ENCODE measurements around the gene KRT26. TPM values are rescaled to one million over a fixed set of nuclear protein-coding genes. Genes with fewer than 3 reads are reported as not detected.

Gene KRT26
- total RNA-seq, 4 donors from 2014 or later: not detected

GRCh38 chr17:40800381-40800780 lies 28.4 kb upstream of the KRT26 start:
- H3K27ac ChIP-seq: no peak overlapping the region
- no peaks in the 10 kb centered on the region for H3K9me3 ChIP-seq
- no peaks in the 10 kb centered on the region for H3K4me1 ChIP-seq
- no peak overlapping the region for H3K4me3 ChIP-seq
- intact Hi-C loops (cut with DNase I; ENCODE audit: low total_unique reads) (no loop called here), in situ Hi-C loops (cut with MboI; ENCODE audit: low sequenced_read_pairs in 4 of 4) (loop anchor here in 2 of 4 donors (10.0 to 25.0 kb wide), 2 partner anchors 862 to 864 kb away; no protein-coding TSS in a partner anchor)
- no peak for ATAC-seq
- H3K36me3 ChIP-seq: no peaks in the 10 kb centered on the region
- H3K27me3 ChIP-seq: peaks cover 10 to 30% (median 29%) of the 10 kb centered on the region in 3 donors
- DNase-seq: no peak
- TF ChIP-seq CTCF (IDR thresholded peaks at IDR 0.05 in 4 of 5, conservative IDR thresholded peaks at IDR 0.05 in 1 of 5): no peak
- TF ChIP-seq POLR2A (IDR thresholded peaks at IDR 0.05): no peak

- DNase-seq: no peak
- TF ChIP-seq POLR2A (IDR thresholded peaks at IDR 0.05): no peak
- no peak for TF ChIP-seq CTCF (IDR thresholded peaks at IDR 0.05 in 4 of 5, conservative IDR thresholded peaks at IDR 0.05 in 1 of 5)
- Histone ChIP-seq H3K36me3 (no peaks in the 10 kb centered on the region), H3K4me3 (no peak within 1 kb of the TSS), H3K27ac (no peak within 1 kb of the TSS), H3K4me1 (no peaks in the 10 kb centered on the region), H3K27me3 (peaks cover 6 to 29% (median 24%) of the 10 kb centered on the region in 3 donors), H3K9me3 (no peaks in the 10 kb centered on the region)
- intact Hi-C loops (cut with DNase I; ENCODE audit: low total_unique reads) (no loop called here), in situ Hi-C loops (cut with MboI; ENCODE audit: low sequenced_read_pairs in 4 of 4) (loop anchor here (10.0 to 25.0 kb wide), 4 partner anchors 175 to 865 kb away; no protein-coding TSS in a partner anchor)
- ATAC-seq: no peak
Measured at GRCh38 chr17:40799859-40800258, 27.9 kb upstream of the KRT26 start, which contains the start of gene KRT28. Gene KRT28 (minus strand): TSS chr17:40799959. CDS start chr17:40799893, 66 bp downstream.

GRCh38 chr17:40796846-40797245 lies 24.8 kb upstream of the KRT26 start:
- no peak for DNase-seq
- intact Hi-C loops (cut with DNase I; ENCODE audit: low total_unique reads): no loop called here
- H3K27me3 ChIP-seq: peaks cover 6 to 38% (median 29%) of the 10 kb centered on the region in 3 donors
- H3K27ac ChIP-seq: no peak overlapping the region
- no peaks in the 10 kb centered on the region for H3K9me3 ChIP-seq
- no peak overlapping the region for H3K4me3 ChIP-seq
- TF ChIP-seq POLR2A (IDR thresholded peaks at IDR 0.05) (no peak), CTCF (IDR thresholded peaks at IDR 0.05 in 4 of 5, conservative IDR thresholded peaks at IDR 0.05 in 1 of 5) (no peak)
- no peaks in the 10 kb centered on the region for H3K4me1 ChIP-seq
- ATAC-seq: no peak
- H3K36me3 ChIP-seq: no peaks in the 10 kb centered on the region
- in situ Hi-C loops (cut with MboI; ENCODE audit: low sequenced_read_pairs in 4 of 4): loop anchor here in 3 of 4 donors (10.0 kb wide), 2 partner anchors 172 to 182 kb away; no protein-coding TSS in a partner anchor

GRCh38 chr17:40795019-40795667 lies 23.1 kb upstream of the KRT26 start:
- Histone ChIP-seq H3K36me3 (no peaks in the 10 kb centered on the region), H3K27ac (no peak overlapping the region), H3K9me3 (no peaks in the 10 kb centered on the region), H3K4me1 (no peaks in the 10 kb centered on the region), H3K27me3 (peaks cover 6 to 38% (median 21%) of the 10 kb centered on the region in 3 donors), H3K4me3 (no peak overlapping the region)
- no peak for DNase-seq
- TF ChIP-seq POLR2A (IDR thresholded peaks at IDR 0.05): no peak
- TF ChIP-seq CTCF (IDR thresholded peaks at IDR 0.05 in 4 of 5, conservative IDR thresholded peaks at IDR 0.05 in 1 of 5): no peak
- in situ Hi-C loops (cut with MboI; ENCODE audit: low sequenced_read_pairs in 4 of 4) (loop anchor here in 3 of 4 donors (10.0 kb wide), 2 partner anchors 170 to 180 kb away; no protein-coding TSS in a partner anchor), intact Hi-C loops (cut with DNase I; ENCODE audit: low total_unique reads) (no loop called here)
- no peak for ATAC-seq
